Prostate gland (tissue), 2 donors: ENCODE measurements around the gene CST3. TPM values are rescaled to one million over a fixed set of nuclear protein-coding genes. Genes with fewer than 3 reads are reported as not detected.
A peak's percentile ranks its signal among the peaks of the same experiment; 100 is the strongest.
"Not testable (repeated sequence)": the region's sequence is repeated elsewhere in the genome, so short reads cannot be mapped to it uniquely, and the experiment has no call there.

ENCODE experiments used
- DNase-seq: peaks from one replicate; pipeline ENCODE4 v3.0.0-alpha.2; 2019; ENCODE audit warnings: low spot score
- H3K27ac ChIP-seq, 2 donors: fragments of 200-600 bp; sonication (generic); 2 replicates each; pipeline ENCODE4 v1.5.1; 2017 to 2019
- H3K27me3 ChIP-seq: fragments of 200-600 bp; sonication (generic); replicated peaks from 2 replicates; pipeline ENCODE4 v1.5.1; 2019; ENCODE audit not compliant: insufficient read depth
- H3K36me3 ChIP-seq, 2 donors: fragments of 200-600 bp; sonication (generic); 1 replicate in 1 of 2; 2 replicates in 1 of 2; pipeline versions ENCODE4 v1.5.1 to v1.8.1; 2017 to 2019
- H3K4me1 ChIP-seq: fragments of 200-600 bp; sonication (generic); replicated peaks from 2 replicates; pipeline ENCODE4 v1.5.1; 2019
- H3K4me3 ChIP-seq, 2 donors: fragments of 200-600 bp; sonication (generic); 2 replicates each; pipeline ENCODE4 v1.5.1; 2017 to 2019
- H3K9me3 ChIP-seq: fragments of 200-600 bp; sonication (generic); 2 replicates; pipeline ENCODE4 v1.5.1; 2017
- CTCF ChIP-seq, 4 experiments: fragments of 200-600 bp in 2 of 4; fragments of 450-650 bp in 2 of 4; sonication (generic) in 2 of 4; IDR thresholded peaks; 1 replicate in 3 of 4; 2 replicates in 1 of 4; pipeline ENCODE4 v1.5.1; 2016 to 2019; ENCODE audit warnings: antibody characterized with exemption in 4 of 4, mild to moderate bottlenecking in 2 of 4, moderate library complexity in 2 of 4
- POLR2A ChIP-seq: fragments of 450-650 bp; IDR thresholded peaks from one replicate; pipeline ENCODE4 v1.6.1; 2016; ENCODE audit warnings: antibody characterized with exemption, mild to moderate bottlenecking
- POLR2AphosphoS5 ChIP-seq: sonication (generic); formaldehyde crosslinking; IDR thresholded peaks from one replicate; pipeline ENCODE4 v1.6.1; 2017; ENCODE audit warnings: antibody characterized with exemption
- WGBS: methylation state at CpG from one replicate; pipeline ENCODE4 v1.1.5; 2018; 5-methylcytosine and 5-hydroxymethylcytosine counted together
- intact Hi-C: fragments of 100-400 bp; cut with DNase I; formaldehyde crosslinking; loops from one replicate; pipeline ENCODE4 v1.14.2; 2022
- total RNA-seq, 2 donors: library from RNA; depleted of rRNA; stranded (reverse); fragments of >200 nt; gene quantifications; one replicate each; pipeline ENCODE4 v1.1.0, GENCODE V29; 2016

CST3 gene
- total RNA-seq, 2 donors from 2014 or later: 1,170 to 3,384 TPM

DNA sequence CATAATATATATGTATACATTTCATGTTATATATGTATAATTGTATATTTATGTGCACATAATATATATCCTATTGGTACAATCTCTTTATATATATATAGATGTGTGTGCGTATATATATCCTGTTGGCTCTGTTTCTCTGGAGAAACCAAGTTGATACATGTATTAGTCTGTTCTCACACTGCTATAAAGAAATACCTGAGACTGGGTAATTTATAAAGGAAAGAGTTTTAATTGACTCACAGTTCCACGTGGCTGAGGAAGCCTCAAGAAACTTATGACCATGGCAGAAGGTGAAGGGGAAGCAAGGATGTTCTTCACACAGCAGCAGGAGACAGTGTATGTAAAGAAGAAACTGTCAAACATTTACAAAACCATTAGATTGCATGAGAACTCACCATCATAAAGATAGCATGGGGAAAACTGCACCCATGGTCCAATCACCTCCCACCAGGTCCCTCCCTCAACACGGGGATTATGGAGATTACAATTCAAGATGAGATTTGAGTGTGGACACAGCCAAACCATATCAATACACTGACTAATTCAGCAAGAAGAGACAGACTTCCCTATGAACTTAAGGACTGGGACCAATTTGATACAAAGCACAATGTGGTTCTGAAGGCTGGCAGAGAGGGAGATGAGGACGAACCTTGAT, 14.0 kb downstream of the CST3 start:
- 71% methylated on average over 4 of the region's 4 CpGs for WGBS
- peak overlapping the region in 1 of 2 donors; percentile 70 for H3K27ac ChIP-seq
- intact Hi-C loops: loop anchor here (5.0 kb wide), 1 partner anchor 261 kb away; the partner anchor contains the start of gene GZF1

GRCh38 chr20:23622839-23623343, 14.9 kb downstream of the CST3 start:
- intact Hi-C loops: loop anchor here (5.0 kb wide), 1 partner anchor 261 kb away; the partner anchor contains the start of gene GZF1
- WGBS: 22% methylated on average over 4 of the region's 4 CpGs
- DNase-seq: no peak
- Histone ChIP-seq H3K9me3 (no peaks in the 10 kb centered on the region), H3K4me1 (no peaks in the 10 kb centered on the region), H3K27ac (peak overlapping the region; percentile 67 to 70), H3K4me3 (peak overlapping the region in 1 of 2 donors; percentile 2), H3K36me3 (no peaks in the 10 kb centered on the region), H3K27me3 (no peaks in the 10 kb centered on the region)
- TF ChIP-seq POLR2AphosphoS5 (peak; percentile 89), CTCF (IDR thresholded peaks at IDR 0.05) (no peak)

More for the DNA sequence above, 14.0 kb downstream of the CST3 start:
- TF ChIP-seq CTCF (IDR thresholded peaks at IDR 0.05): no peak
- no peak for TF ChIP-seq POLR2A
- no peak for TF ChIP-seq POLR2AphosphoS5
- Histone ChIP-seq H3K4me1 (no peaks in the 10 kb centered on the region), H3K9me3 (no peaks in the 10 kb centered on the region), H3K36me3 (no peaks in the 10 kb centered on the region), H3K4me3 (no peak overlapping the region), H3K27me3 (no peaks in the 10 kb centered on the region)
- no peak for DNase-seq

DNA sequence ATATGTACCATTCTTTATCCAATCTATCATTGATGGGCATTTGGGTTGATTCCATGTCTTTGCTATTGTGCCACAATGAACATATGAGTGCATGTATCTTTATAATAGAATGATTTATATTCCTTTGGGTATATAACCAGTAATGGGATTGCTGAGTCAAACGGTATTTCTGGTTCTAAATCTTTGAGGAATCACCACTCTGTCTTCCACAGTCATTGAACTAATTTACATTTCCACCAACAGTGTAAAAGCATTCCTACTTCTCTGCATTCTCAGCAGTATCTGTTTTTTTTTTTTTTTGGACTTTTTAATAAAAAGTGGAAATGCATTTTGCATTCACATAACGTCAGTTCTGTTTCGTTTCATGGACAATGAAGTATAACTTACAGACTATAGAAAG, 15.4 kb downstream of the CST3 start:
- not testable (repeated sequence) for H3K27me3 ChIP-seq, H3K9me3 ChIP-seq, H3K4me3 ChIP-seq, H3K4me1 ChIP-seq, DNase-seq, H3K36me3 ChIP-seq
- peak overlapping the region; percentile 67 to 70 for H3K27ac ChIP-seq
- intact Hi-C loops: loop anchor here (5.0 kb wide), 1 partner anchor 260 kb away; the partner anchor contains the start of gene GZF1
- WGBS: 61% methylated on average over 3 of the region's 3 CpGs

- DNase-seq, H3K4me1 ChIP-seq, H3K27me3 ChIP-seq, H3K4me3 ChIP-seq, H3K27ac ChIP-seq, H3K9me3 ChIP-seq, H3K36me3 ChIP-seq: not testable (repeated sequence)
- intact Hi-C loops: loop anchor here (5.0 kb wide), 1 partner anchor 259 kb away; the partner anchor contains the start of gene GZF1
- 68% methylated on average over 11 of the region's 11 CpGs for WGBS
These were observed 16.9 kb downstream of the CST3 start for GRCh38 chr20:23620670-23621386.

- DNase-seq: no peak
- no peak overlapping the region for H3K4me3 ChIP-seq
- no peak overlapping the region for H3K27ac ChIP-seq
- H3K36me3 ChIP-seq: no peaks in the 10 kb centered on the region
- TF ChIP-seq POLR2A (no peak), POLR2AphosphoS5 (no peak), CTCF (IDR thresholded peaks at IDR 0.05) (no peak)
- no peaks in the 10 kb centered on the region for H3K4me1 ChIP-seq
- WGBS: 91% methylated on average over 5 of the region's 5 CpGs
- no peaks in the 10 kb centered on the region for H3K9me3 ChIP-seq
- intact Hi-C loops: no loop called here
- no peaks in the 10 kb centered on the region for H3K27me3 ChIP-seq
These were observed 23.6 kb downstream of the CST3 start for GRCh38 chr20:23614163-23614562.
